ENCODE measurements around the gene ANTKMT. TPM values are rescaled to one million over a fixed set of nuclear protein-coding genes. Genes with fewer than 3 reads are reported as not detected.
A peak's percentile ranks its signal among the peaks of the same experiment; 100 is the strongest.

Gene ANTKMT
- total and polyA plus RNA-seq, 2 donors (not counting 3 experiments of a cell fraction or from before 2014, with no cell fraction given), result 26.1 to 27.9 TPM

DNA sequence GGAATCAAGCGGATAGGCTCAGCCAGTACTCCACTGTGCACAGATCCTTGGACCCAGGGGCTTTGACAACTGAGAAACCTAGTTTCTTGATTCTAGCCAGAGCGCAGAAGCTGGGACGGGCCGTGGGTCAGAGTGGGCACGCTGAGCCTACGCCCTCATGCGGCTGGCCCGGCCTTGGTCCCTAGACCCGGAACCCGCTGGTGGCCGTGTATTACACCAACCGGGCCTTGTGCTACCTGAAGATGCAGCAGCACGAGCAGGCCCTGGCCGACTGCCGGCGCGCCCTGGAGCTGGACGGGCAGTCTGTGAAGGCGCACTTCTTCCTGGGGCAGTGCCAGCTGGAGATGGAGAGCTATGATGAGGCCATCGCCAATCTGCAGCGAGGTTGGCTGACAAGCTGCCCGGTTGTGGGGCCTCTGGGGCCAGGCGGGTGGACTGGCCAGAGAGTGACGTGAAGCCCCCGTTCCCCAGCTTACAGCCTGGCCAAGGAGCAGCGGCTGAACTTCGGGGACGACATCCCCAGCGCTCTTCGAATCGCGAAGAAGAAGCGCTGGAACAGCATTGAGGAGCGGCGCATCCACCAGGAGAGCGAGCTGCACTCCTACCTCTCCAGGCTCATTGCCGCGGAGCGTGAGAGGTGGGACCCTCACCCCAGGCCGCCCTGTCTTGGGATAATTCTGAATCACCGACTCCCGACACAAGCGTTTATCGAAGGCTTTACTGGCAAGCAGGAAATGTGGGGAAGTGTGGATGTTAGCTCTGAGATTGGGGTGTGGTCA, 39.8 kb upstream of the ANTKMT start:
- peak overlapping the region; percentile 66 for H3K4me2 ChIP-seq (ENCODE audit: insufficient read depth, low read length)
- peaks cover 31% of the 10 kb centered on the region for H3K79me2 ChIP-seq (ENCODE audit: control insufficient read depth, insufficient read depth, low read length)
- FAIRE-seq (no peak), DNase-seq (ENCODE audit: low read depth, low spot score) (peak; percentile 40)
- no peaks in the 10 kb centered on the region for H3K9me3 ChIP-seq (replicated peaks; ENCODE audit: control insufficient read depth, insufficient read depth, low read length)
- no peaks in the 10 kb centered on the region for H4K20me1 ChIP-seq (replicated peaks; ENCODE audit: control insufficient read depth, extremely low read depth, insufficient read depth, low read length)
- peaks cover 7 to 14% of the 10 kb centered on the region in 2 experiments for H3K36me3 ChIP-seq (ENCODE audit: control insufficient read depth in 2 of 2, extremely low read depth in 1 of 2, insufficient read depth in 2 of 2, low read length in 2 of 2)
- peak overlapping the region; percentile 68 to 83 (median 71) for H3K4me3 ChIP-seq (replicated peaks in 1 of 3; ENCODE audit: insufficient read depth in 1 of 3, low read depth in 1 of 3, low read length in 3 of 3)
- TF ChIP-seq EZH2 (IDR thresholded peaks at IDR 0.05; ENCODE audit: borderline replicate concordance, low read depth, low read length, severe bottlenecking) (no peak), CTCF (IDR thresholded peaks at IDR 0.05; ENCODE audit: extremely low read depth in 1 of 2, insufficient read depth in 1 of 2, low read depth in 1 of 2, low read length in 2 of 2) (peak in 1 of 2 donors; percentile 15)
- ChIA-PET POLR2A (interaction anchor here (0.9 kb wide), 1 partner anchor 9 kb away, joined by 5 read pairs; the partner anchor contains the start of gene WDR24), CTCF (interaction anchor here (0.7 to 1.8 kb wide), 6 partner anchors 13 to 289 kb away, joined by 3 to 5 read pairs (median 4); no protein-coding TSS in a partner anchor)
- H2AFZ ChIP-seq (ENCODE audit: low read depth, low read length), result no peak overlapping the region
- no peaks in the 10 kb centered on the region for H3K9me1 ChIP-seq (replicated peaks; ENCODE audit: control insufficient read depth, extremely low read depth, insufficient read depth, low read length)
- dilution Hi-C loops (cut with MboI; ENCODE audit: extremely low pct_ligation_motif_present, low sequenced_read_pairs) (no loop called here), intact Hi-C loops (cut with micrococcal nuclease) (no loop called here)
- H3K27me3 ChIP-seq (ENCODE audit: control insufficient read depth in 2 of 2, insufficient read depth in 2 of 2, low read length in 2 of 2), result no peaks in the 10 kb centered on the region
- peak overlapping the region; percentile 49 for H3K9ac ChIP-seq (replicated peaks; ENCODE audit: extremely low read depth, insufficient read depth, low read length)
- H3K27ac ChIP-seq (ENCODE audit: insufficient read depth, low read depth, low read length), result no peak overlapping the region
- H3K4me1 ChIP-seq (ENCODE audit: control insufficient read depth, extremely low read depth, insufficient read depth, low read length), result peaks cover 20% of the 10 kb centered on the region
- BruUV-seq (replicated peaks), result no TSS peak

Data from endothelial cell of umbilical vein (primary cell).